ENCODE data around the gene GFRA3.
A peak's percentile ranks its signal among the peaks of the same experiment; 100 is the strongest.
"Not testable (repeated sequence)": the region's sequence is repeated elsewhere in the genome, so short reads cannot be mapped to it uniquely, and the experiment has no call there.

Gene GFRA3

GRCh38 chr5:138274189-138274853 is at the start of gene GFRA3:
Gene GFRA3 (minus strand): TSS chr5:138274621. CDS start chr5:138274424, 197 bp downstream.
- DNase-seq (ENCODE audit: low spot score), result no peak

GRCh38 chr5:138318211-138318610 is 43.8 kb upstream of the GFRA3 start:
- not testable (repeated sequence) for DNase-seq (ENCODE audit: low spot score)

- DNase-seq (ENCODE audit: low spot score), result no peak
These were observed 41.9 kb upstream of the GFRA3 start for GRCh38 chr5:138316355-138316754.

GRCh38 chr5:138315751-138316278 is 41.4 kb upstream of the GFRA3 start:
- DNase-seq (ENCODE audit: low spot score), result no peak

- peak; percentile 11 for DNase-seq (ENCODE audit: low spot score)
These were observed 31.4 kb upstream of the GFRA3 start for GRCh38 chr5:138305797-138306196.

GRCh38 chr5:138303372-138303771 is 29.0 kb upstream of the GFRA3 start:
- no peak for DNase-seq (ENCODE audit: low spot score)

GRCh38 chr5:138289296-138289695 is 14.9 kb upstream of the GFRA3 start:
- DNase-seq (ENCODE audit: low spot score), result peak; percentile 14

GRCh38 chr5:138287246-138287645 is 12.8 kb upstream of the GFRA3 start:
- DNase-seq (ENCODE audit: low spot score), result no peak

- DNase-seq (ENCODE audit: low spot score), result peak; percentile 58
These were observed 8.7 kb upstream of the GFRA3 start for GRCh38 chr5:138282920-138283742.

GRCh38 chr5:138280915-138281314 is 6.5 kb upstream of the GFRA3 start:
- DNase-seq (ENCODE audit: low spot score), result no peak

GRCh38 chr5:138276402-138277054 is 2.1 kb upstream of the GFRA3 start:
- DNase-seq (ENCODE audit: low spot score), result no peak

- DNase-seq (ENCODE audit: low spot score), result no peak
These were observed 1.5 kb upstream of the GFRA3 start for GRCh38 chr5:138275895-138276294.

GRCh38 chr5:138275379-138275782 is 960 bp upstream of the GFRA3 start:
- DNase-seq (ENCODE audit: low spot score), result no peak

GRCh38 chr5:138273834-138274188 is 610 bp downstream of the GFRA3 start:
- no peak for DNase-seq (ENCODE audit: low spot score)

GRCh38 chr5:138272681-138273080 is 1.7 kb downstream of the GFRA3 start:
- no peak for DNase-seq (ENCODE audit: low spot score)

- no peak for DNase-seq (ENCODE audit: low spot score)
These were observed 3.1 kb downstream of the GFRA3 start for GRCh38 chr5:138271281-138271680.

- DNase-seq (ENCODE audit: low spot score), result no peak
These were observed 10.2 kb downstream of the GFRA3 start for GRCh38 chr5:138264183-138264582.

- no peak for DNase-seq (ENCODE audit: low spot score)
These were observed 10.8 kb downstream of the GFRA3 start for GRCh38 chr5:138263581-138263980.

GRCh38 chr5:138258704-138259292 is 15.6 kb downstream of the GFRA3 start:
- no peak for DNase-seq (ENCODE audit: low spot score)

GRCh38 chr5:138257583-138257982 is 16.8 kb downstream of the GFRA3 start:
- no peak for DNase-seq (ENCODE audit: low spot score)

GRCh38 chr5:138252944-138253343 is 21.5 kb downstream of the GFRA3 start:
- DNase-seq (ENCODE audit: low spot score), result no peak

GRCh38 chr5:138247800-138248199 is 26.6 kb downstream of the GFRA3 start:
- not testable (repeated sequence) for DNase-seq (ENCODE audit: low spot score)

Measured in Ammon's horn (tissue), 1 donor.